GM21786 (cell line): ENCODE measurements around the gene IL10RA.
"Not testable (repeated sequence)": the region's sequence is repeated elsewhere in the genome, so short reads cannot be mapped to it uniquely, and the experiment has no call there.

Experiments
- ATAC-seq: cut with Tn5 transposase; IDR thresholded peaks from one replicate; pipeline ENCODE4 v1.9.1; 2021; ENCODE audit not compliant: unreplicated experiment

The IL10RA gene

GRCh38 chr11:117961896-117962295 lies 24.3 kb upstream of the IL10RA start:
- ATAC-seq: no peak

DNA sequence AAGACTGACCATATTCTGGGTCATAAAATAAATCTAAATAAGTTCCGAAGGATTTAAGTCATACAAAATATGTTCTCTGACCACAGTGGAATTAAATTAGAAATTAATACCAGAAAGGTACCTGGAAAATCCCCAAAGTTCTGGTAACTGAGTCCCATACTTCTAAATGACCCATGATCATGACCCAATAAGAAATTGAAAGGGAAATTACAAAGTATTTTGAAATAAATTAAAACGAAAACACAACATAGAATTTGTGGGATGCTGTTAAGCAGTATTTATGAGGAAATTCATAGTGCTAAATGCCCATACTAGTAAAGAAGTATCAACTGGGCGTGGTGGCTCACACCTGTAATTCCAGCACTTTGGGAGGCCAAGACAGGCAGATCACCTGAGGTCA lies 23.4 kb upstream of the IL10RA start:
- no peak for ATAC-seq

GRCh38 chr11:117966908-117967307 lies 19.3 kb upstream of the IL10RA start:
- no peak for ATAC-seq

GRCh38 chr11:117969160-117969991 lies 16.8 kb upstream of the IL10RA start:
- ATAC-seq: no peak

DNA sequence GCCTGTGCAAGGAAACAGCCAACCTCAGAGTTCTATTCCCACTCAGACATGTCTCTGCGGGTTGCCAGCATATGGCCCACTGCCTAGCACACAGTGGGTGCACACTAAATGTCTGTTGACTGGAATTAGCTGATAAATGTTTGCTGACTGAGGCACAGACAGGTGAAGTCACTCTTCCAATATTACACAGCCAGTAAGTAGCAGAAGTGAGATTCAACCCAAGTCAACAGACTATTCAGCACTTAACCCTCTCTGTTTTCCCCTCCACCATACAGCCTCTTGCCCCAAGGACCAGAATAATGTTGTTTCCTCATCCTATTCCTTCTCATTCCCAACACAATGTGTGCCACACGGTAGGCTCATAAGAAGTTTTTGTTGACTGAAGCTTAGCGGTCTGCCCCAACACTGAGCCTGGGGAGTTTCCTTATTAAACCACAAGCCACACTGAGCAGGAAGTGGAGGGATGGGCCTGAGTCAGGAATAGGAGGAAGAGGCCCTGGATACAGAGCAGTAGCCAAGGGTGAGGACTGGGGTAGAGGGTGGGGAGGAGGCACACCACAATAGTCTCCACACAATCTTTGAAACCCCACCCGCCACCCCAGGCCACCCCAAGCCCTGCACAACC lies 15.7 kb upstream of the IL10RA start:
- ATAC-seq: no peak

DNA sequence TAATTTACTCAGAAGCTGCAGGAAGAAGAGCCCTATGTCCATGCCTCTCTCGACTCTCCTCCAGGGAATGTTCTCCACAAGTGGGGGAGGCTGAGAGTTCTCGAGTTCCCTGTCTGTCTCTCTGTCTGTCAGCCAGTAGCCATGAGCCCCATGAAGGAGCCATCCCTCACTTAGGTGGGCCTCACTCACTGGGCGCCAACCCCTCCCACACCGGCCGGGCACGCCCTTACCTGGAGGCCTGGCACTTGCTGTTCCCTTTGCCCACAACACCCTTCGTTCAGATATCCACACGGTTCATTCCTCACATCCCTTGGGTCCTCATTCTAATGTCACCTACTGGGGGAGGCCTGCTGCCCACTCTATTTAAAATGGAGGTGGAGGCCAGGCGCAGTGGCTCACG lies 14.2 kb upstream of the IL10RA start:
- no peak for ATAC-seq

DNA sequence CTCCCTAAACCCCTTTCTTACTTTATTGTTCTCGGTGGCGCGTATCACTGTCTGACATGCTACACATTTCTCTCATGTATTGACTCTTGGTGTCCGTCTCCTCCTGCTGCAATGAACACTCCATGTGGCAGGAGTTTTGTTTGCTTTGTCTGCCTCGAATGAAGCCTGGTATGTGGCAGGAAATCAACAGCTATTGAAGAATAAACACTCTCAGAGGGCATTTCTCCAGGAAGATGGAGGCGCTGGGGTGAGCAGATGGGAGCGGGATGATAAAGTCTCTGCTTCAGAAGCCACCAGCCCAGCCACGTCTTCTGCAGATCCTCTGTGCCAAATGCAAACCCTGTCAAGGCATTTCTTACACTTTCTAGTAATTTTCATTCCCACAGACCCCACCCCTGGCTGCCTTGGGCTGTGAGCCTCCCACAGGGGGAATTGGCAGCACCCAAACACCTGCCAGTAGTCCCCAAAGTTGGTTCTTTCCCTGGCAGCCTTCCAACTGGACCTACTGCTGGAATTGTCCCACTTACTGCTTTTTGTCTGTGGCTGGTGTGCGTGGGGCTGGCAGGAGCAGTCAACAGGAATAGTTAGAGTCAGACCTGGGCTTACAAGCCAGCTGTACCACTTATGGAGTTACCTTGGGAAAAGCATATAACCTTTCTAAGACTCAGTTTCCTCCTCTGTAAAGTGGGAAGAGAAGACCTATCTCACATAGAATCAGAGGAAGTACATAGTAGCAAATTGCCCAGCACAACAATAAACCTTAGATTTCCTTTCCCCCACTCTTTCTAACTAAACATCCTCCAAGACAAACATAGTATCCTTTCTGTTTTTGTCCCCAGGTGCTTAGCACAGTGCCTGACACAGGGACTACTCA lies 13.3 kb upstream of the IL10RA start:
- ATAC-seq: no peak

GRCh38 chr11:117973503-117973860 lies 12.7 kb upstream of the IL10RA start:
- no peak for ATAC-seq

- no peak for ATAC-seq
These were observed 9.7 kb upstream of the IL10RA start for GRCh38 chr11:117976445-117976844.

- no peak for ATAC-seq
These were observed 9.2 kb upstream of the IL10RA start for GRCh38 chr11:117977029-117977428.

- not testable (repeated sequence) for ATAC-seq
These were observed 8.5 kb upstream of the IL10RA start for GRCh38 chr11:117977612-117978264.

- ATAC-seq: not testable (repeated sequence)
These were observed 7.8 kb upstream of the IL10RA start for GRCh38 chr11:117978291-117978910.

DNA sequence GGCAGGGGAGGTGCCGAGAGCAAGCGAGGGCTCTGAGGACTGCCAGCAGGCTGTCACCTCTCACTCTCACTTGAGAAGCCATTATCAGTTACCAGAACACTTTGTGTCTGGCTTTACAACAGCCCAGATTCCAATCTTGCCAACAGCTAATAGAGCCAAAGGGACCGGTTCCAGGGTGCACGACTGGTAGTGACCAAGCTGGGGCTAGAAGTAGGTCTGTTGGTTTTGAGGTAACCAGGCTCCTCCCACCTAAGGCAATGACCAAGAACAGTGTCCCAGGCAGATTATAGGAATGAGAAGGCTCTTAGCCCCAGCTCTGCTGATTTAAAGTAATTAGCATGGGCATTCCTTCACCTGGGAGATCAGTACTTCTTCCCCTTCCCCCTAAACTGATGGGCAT lies 7.2 kb upstream of the IL10RA start:
- no peak for ATAC-seq

- no peak for ATAC-seq
These were observed 6.5 kb upstream of the IL10RA start for GRCh38 chr11:117979481-117980211.

GRCh38 chr11:117980280-117980679 lies 5.9 kb upstream of the IL10RA start:
- ATAC-seq: no peak

DNA sequence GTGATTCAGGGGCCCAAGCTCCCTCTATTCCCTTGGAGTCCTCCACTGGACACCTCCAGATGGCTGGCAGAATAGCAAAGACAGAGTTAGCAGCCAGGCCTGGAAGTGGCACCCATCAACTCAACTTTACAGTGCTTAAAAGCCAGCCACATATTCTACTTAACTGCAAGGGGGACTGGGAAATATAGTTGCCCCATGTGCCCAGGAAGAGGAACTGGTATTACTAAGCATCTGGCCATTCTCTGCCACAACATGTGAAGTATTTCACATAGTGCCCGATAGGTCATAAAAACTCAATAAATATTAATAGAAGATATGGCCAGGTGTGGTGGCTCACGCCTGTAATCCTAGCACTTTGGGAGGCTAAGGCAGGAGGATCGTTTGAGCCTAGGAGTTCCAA lies 5.5 kb upstream of the IL10RA start:
- ATAC-seq: no peak

- no peak for ATAC-seq
These were observed 3.1 kb upstream of the IL10RA start for GRCh38 chr11:117983163-117983475.

GRCh38 chr11:117984476-117984875 lies 1.7 kb upstream of the IL10RA start:
- ATAC-seq: no peak

DNA sequence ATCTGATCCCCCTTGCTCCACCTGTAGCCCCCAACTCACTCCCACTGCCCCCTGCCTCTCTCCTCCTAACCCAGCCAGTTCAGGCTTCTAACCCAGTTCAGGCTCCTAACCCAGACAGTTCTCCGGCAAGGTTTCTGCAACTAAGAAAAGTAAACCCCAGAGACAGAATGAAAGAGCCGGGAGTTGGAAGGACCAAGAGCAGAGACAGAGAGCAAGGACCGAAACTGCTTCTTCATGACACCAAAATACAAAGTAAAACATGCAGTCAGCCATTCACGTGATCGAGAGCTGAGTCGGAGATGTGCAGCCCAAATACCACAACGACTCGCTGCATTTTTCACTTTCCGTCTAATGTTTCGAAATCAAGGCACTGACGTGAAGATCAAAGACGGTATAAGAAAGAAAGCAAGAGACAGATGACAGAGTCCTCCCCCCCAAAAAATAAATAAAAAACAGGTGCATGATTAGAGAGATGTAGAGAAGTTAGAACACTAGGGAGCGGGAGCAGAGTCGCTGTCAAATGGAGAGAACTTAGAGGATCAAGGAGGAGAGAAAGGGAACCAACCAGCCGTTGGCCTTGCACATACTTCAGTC lies 884 bp downstream of the IL10RA start:
- peak; percentile 56 for ATAC-seq
